CD14-positive monocyte (primary cell): ENCODE measurements around the gene TMC7. TPM values are rescaled to one million over a fixed set of nuclear protein-coding genes. Genes with fewer than 3 reads are reported as not detected.

Experiments used
- DNase-seq, 3 donors: peaks; one replicate each; pipeline ENCODE4 v3.0.0-alpha.2; 2011 to 2022
- H2AFZ ChIP-seq: 2 replicates; pipeline ENCODE4 v1.6.0; 2012; ENCODE audit warnings: mild to moderate bottlenecking, low read depth, low read length, inconsistent platforms; ENCODE audit not compliant: insufficient read depth, poor library complexity, severe bottlenecking
- H3K27ac ChIP-seq, 2 donors: 1 replicate in 1 of 2; 2 replicates in 1 of 2; pipeline ENCODE4 v1.5.1; 2012 to 2013; ENCODE audit warnings: low read length in 2 of 2, control low read depth in 1 of 2, inconsistent platforms in 1 of 2, low read depth in 1 of 2, mild to moderate bottlenecking in 1 of 2
- H3K27me3 ChIP-seq, 2 donors: one replicate each; pipeline versions ENCODE4 v1.6.0 to v1.6.1; 2011 to 2013; ENCODE audit warnings: low read length in 2 of 2; ENCODE audit not compliant: control insufficient read depth in 2 of 2, insufficient read depth in 2 of 2
- H3K36me3 ChIP-seq, 2 donors: replicated peaks in 1 of 2; 1 replicate in 1 of 2; 2 replicates in 1 of 2; pipeline versions ENCODE4 v1.5.1 to v1.6.1; 2012 to 2013; ENCODE audit warnings: low read length in 2 of 2, control low read depth in 1 of 2, inconsistent platforms in 1 of 2, mild to moderate bottlenecking in 1 of 2; ENCODE audit not compliant: insufficient read depth in 2 of 2, control insufficient read depth in 1 of 2
- H3K4me1 ChIP-seq, 2 donors: 1 replicate in 1 of 2; 2 replicates in 1 of 2; pipeline versions ENCODE4 v1.5.1 to v1.6.1; 2012 to 2013; ENCODE audit warnings: low read length in 2 of 2, control low read depth in 1 of 2, inconsistent platforms in 1 of 2, mild to moderate bottlenecking in 1 of 2, moderate library complexity in 1 of 2; ENCODE audit not compliant: insufficient read depth in 2 of 2, control insufficient read depth in 1 of 2
- H3K4me2 ChIP-seq: replicated peaks from 2 replicates; pipeline ENCODE3; 2012; ENCODE audit warnings: low read length, moderate library complexity, mild to moderate bottlenecking; ENCODE audit not compliant: poor library complexity, severe bottlenecking; ENCODE audit errors: extremely low read depth
- H3K4me3 ChIP-seq, 3 experiments: fragments of 200-600 bp in 1 of 3; sonication (generic) in 1 of 3; replicated peaks in 1 of 3; 1 replicate in 2 of 3; 2 replicates in 1 of 3; pipeline ENCODE4 v1.5.1; 2011 to 2013; ENCODE audit warnings: low read length in 3 of 3, mild to moderate bottlenecking in 3 of 3, control low read depth in 2 of 3, low read depth in 2 of 3, inconsistent platforms in 1 of 3, moderate library complexity in 1 of 3
- H3K79me2 ChIP-seq: 2 replicates; pipeline ENCODE4 v1.6.0; 2012; ENCODE audit warnings: mild to moderate bottlenecking, control low read depth, inconsistent platforms, low read length, moderate library complexity; ENCODE audit not compliant: insufficient read depth
- H3K9ac ChIP-seq: 2 replicates; pipeline ENCODE4 v1.6.0; 2017; ENCODE audit warnings: low read length, mild to moderate bottlenecking; ENCODE audit not compliant: insufficient read depth, poor library complexity, severe bottlenecking
- H3K9me3 ChIP-seq, 2 donors: replicated peaks in 1 of 2; 1 replicate in 1 of 2; 2 replicates in 1 of 2; pipeline versions ENCODE4 v1.5.1 to v1.6.1; 2012 to 2013; ENCODE audit warnings: low read length in 2 of 2, control low read depth in 1 of 2; ENCODE audit not compliant: control insufficient read depth in 1 of 2, insufficient read depth in 1 of 2
- H4K20me1 ChIP-seq: 2 replicates; pipeline ENCODE4 v1.6.0; 2012; ENCODE audit warnings: mild to moderate bottlenecking, low read length, control low read depth, moderate library complexity; ENCODE audit not compliant: insufficient read depth
- H3K27ac Mint-ChIP-seq, 7 donors: one replicate each; pipeline ENCODE4 v1.8.0; 2020; ENCODE audit warnings: mild to moderate bottlenecking in 7 of 7, mixed read lengths in 7 of 7, moderate library complexity in 6 of 7, inconsistent platforms in 2 of 7
- H3K27me3 Mint-ChIP-seq, 3 donors: one replicate each; pipeline ENCODE4 v1.8.0; 2021 to 2022; ENCODE audit warnings: low read depth in 3 of 3, mild to moderate bottlenecking in 3 of 3, mixed read lengths in 3 of 3, moderate library complexity in 3 of 3, inconsistent platforms in 1 of 3
- H3K36me3 Mint-ChIP-seq, 2 donors: one replicate each; pipeline ENCODE4 v1.8.0; 2020; ENCODE audit warnings: mixed read lengths in 2 of 2, inconsistent platforms in 1 of 2, mild to moderate bottlenecking in 1 of 2
- H3K4me1 Mint-ChIP-seq: one replicate; pipeline ENCODE4 v1.8.0; 2020; ENCODE audit warnings: mild to moderate bottlenecking, mixed read lengths
- H3K4me3 Mint-ChIP-seq, 2 donors: one replicate each; pipeline ENCODE4 v1.8.0; 2020; ENCODE audit warnings: mild to moderate bottlenecking in 2 of 2, mixed read lengths in 2 of 2, moderate library complexity in 1 of 2
- H3K9me3 Mint-ChIP-seq, 7 donors: one replicate each; pipeline ENCODE4 v1.8.0; 2020 to 2022; ENCODE audit warnings: mixed read lengths in 7 of 7, mild to moderate bottlenecking in 6 of 7, moderate library complexity in 6 of 7, inconsistent platforms in 2 of 7
- WGBS: methylation state at CpG from one replicate; pipeline ENCODE4 v1.1.5; 2013; ENCODE audit warnings: missing lambda C conversion rate; ENCODE audit not compliant: insufficient coverage; 5-methylcytosine and 5-hydroxymethylcytosine counted together
- intact Hi-C, 2 donors: fragments of 100-400 bp; cut with micrococcal nuclease; formaldehyde crosslinking; loops; one replicate each; pipeline versions ENCODE4 v1.15.0 to v1.15.1; 2023
- polyA plus RNA-seq, 3 donors: library from polyadenylated mRNA; depleted of rRNA in 1 of 3; unstranded in 2 of 3; stranded (reverse) in 1 of 3; fragments of 300-500 nt in 2 of 3; fragments of >200 nt in 1 of 3; fragmentation: Illumina TruSeq in 2 of 3; gene quantifications; 1 replicate in 2 of 3; 2 replicates in 1 of 3; pipeline ENCODE4 v1.2.3, GENCODE V29; 2012 to 2021
- TF ChIP-seq, protein P1 (sequence below): fragments of 200-600 bp; IDR thresholded peaks from one replicate; pipeline ENCODE4 v1.8.0; 2022; ENCODE audit warnings: antibody characterized with exemption, mild to moderate bottlenecking

TMC7 gene
- polyA plus RNA-seq, 3 donors = not detected

DNA sequence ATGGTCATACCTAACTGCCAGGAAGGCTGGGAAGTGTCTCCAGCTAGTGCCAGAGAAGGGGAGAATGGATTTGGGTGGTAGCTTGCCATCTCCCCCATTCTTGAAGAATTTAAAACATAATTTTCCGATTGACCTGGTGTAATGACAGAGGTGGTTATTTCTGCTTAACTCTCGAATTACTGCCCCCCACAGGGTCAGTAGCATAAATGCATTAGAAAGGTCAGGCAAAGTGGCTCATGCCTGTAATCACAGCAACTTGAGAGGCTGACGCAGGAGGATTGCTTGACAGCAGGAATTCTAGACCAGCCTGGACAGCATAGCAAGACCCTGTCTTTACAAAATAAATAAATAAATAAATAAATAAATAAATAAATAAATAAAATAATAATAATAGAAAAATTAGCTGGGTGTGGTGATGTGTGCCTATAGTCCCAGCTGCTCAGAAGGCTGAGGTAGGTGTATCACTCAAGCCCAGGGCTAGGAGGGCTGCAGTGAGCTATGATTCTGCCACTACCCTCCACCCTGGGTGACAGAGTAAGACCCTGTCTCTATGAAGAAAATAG, 27.5 kb downstream of the TMC7 start:
- DNase-seq = no peak
- Histone ChIP-seq H3K4me1 (no peaks in the 10 kb centered on the region), H3K9ac (no peak overlapping the region), H3K79me2 (no peaks in the 10 kb centered on the region), H3K36me3 (no peaks in the 10 kb centered on the region), H3K9me3 (peaks cover 0 to 6% of the 10 kb centered on the region in 2 donors), H3K27me3 (no peaks in the 10 kb centered on the region), H3K4me3 (no peak overlapping the region), H3K27ac (no peak overlapping the region), H3K4me2 (no peak overlapping the region), H4K20me1 (no peaks in the 10 kb centered on the region), H2AFZ (no peak overlapping the region)
- H3K9me3 Mint-ChIP-seq = peaks cover 5 to 10% (median 7%) of the 10 kb centered on the region in 7 donors
- H3K4me1 Mint-ChIP-seq = peaks cover 4% of the 10 kb centered on the region
- no peak overlapping the region for H3K27ac Mint-ChIP-seq
- intact Hi-C loops = no loop called here
- H3K27me3 Mint-ChIP-seq = peaks cover 0 to 1% (median 0%) of the 10 kb centered on the region in 3 donors
- TF ChIP-seq, protein P1, sequence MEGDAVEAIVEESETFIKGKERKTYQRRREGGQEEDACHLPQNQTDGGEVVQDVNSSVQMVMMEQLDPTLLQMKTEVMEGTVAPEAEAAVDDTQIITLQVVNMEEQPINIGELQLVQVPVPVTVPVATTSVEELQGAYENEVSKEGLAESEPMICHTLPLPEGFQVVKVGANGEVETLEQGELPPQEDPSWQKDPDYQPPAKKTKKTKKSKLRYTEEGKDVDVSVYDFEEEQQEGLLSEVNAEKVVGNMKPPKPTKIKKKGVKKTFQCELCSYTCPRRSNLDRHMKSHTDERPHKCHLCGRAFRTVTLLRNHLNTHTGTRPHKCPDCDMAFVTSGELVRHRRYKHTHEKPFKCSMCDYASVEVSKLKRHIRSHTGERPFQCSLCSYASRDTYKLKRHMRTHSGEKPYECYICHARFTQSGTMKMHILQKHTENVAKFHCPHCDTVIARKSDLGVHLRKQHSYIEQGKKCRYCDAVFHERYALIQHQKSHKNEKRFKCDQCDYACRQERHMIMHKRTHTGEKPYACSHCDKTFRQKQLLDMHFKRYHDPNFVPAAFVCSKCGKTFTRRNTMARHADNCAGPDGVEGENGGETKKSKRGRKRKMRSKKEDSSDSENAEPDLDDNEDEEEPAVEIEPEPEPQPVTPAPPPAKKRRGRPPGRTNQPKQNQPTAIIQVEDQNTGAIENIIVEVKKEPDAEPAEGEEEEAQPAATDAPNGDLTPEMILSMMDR = no peak
- no peaks in the 10 kb centered on the region for H3K36me3 Mint-ChIP-seq
- no CpG with 5 or more reads among the region's 3 CpGs for WGBS
- H3K4me3 Mint-ChIP-seq = no peak overlapping the region

DNA sequence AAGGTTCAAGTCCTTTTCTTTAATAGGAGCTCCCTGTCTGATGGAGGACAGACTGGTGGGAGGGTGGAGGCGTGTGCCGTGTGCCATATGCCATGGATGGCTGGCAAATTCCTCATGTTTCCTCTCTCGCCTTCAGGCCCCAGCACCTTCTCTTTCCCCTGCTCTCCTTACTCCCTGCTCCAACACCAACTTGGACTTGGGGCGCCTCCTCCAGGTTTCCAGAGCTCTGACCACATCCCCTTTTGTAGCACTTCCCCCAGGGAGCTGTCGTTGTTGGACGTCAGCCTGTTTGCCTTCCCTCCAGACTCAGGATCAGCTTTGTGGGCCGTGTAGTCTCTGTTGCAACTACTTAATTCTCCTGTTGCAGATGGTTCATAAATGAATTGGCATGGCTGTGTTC, 30.7 kb downstream of the TMC7 start:
- no peak overlapping the region for H3K4me3 Mint-ChIP-seq
- no peak overlapping the region for H3K4me3 ChIP-seq
- WGBS = 24% methylated on average over 5 of the region's 7 CpGs
- H3K36me3 Mint-ChIP-seq = no peaks in the 10 kb centered on the region
- peak in 1 of 3 donors; percentile 7 for DNase-seq
- no peaks in the 10 kb centered on the region for H3K4me1 ChIP-seq
- H3K9ac ChIP-seq = no peak overlapping the region
- no peaks in the 10 kb centered on the region for H4K20me1 ChIP-seq
- H3K27ac ChIP-seq = no peak overlapping the region
- no peaks in the 10 kb centered on the region for H3K27me3 ChIP-seq
- H3K9me3 Mint-ChIP-seq = peaks cover 5 to 10% (median 7%) of the 10 kb centered on the region in 7 donors
- peaks cover 4% of the 10 kb centered on the region for H3K4me1 Mint-ChIP-seq
- no peak overlapping the region for H3K4me2 ChIP-seq
- H2AFZ ChIP-seq = no peak overlapping the region
- H3K27me3 Mint-ChIP-seq = peaks cover 0 to 2% (median 0%) of the 10 kb centered on the region in 3 donors
- peak overlapping the region in 3 of 7 donors; percentile 23 to 88 (median 63) for H3K27ac Mint-ChIP-seq
- no peaks in the 10 kb centered on the region for H3K36me3 ChIP-seq
- intact Hi-C loops = no loop called here
- TF ChIP-seq, protein P1 = no peak
- peaks cover 0 to 6% of the 10 kb centered on the region in 2 donors for H3K9me3 ChIP-seq
- H3K79me2 ChIP-seq = no peaks in the 10 kb centered on the region
